ENCODE data around the gene PTK7.

DNA sequence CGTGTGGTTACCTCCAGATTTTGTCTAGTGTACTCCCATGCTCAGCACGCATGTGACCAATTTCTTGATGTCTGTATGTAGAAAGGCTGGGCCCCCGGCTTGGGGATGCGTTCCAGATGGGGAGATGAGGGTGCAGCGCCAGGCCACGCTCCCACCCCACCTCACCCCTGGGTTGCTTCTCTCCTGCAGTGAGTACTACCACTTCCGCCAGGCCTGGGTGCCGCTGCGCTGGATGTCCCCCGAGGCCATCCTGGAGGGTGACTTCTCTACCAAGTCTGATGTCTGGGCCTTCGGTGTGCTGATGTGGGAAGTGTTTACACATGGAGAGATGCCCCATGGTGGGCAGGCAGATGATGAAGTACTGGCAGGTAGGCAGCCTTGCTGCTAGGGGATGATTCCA lies 83.5 kb downstream of the PTK7 start:
- TF ChIP-seq POLR2AphosphoS5 (IDR thresholded peaks at IDR 0.05) (no peak), CTCF (IDR thresholded peaks at IDR 0.05) (no peak), EP300 (IDR thresholded peaks at IDR 0.05) (no peak)
